Ovary (tissue), 3 donors: ENCODE measurements around the gene MTF1.

ENCODE experiments used
- EP300 ChIP-seq: sonication (generic); formaldehyde crosslinking; IDR thresholded peaks from one replicate; pipeline ENCODE4 v1.6.1; 2017; ENCODE audit warnings: antibody characterized with exemption
- TF ChIP-seq, protein P1 (sequence below), 3 donors: fragments of 450-650 bp in 2 of 3; fragments of 200-600 bp in 1 of 3; IDR thresholded peaks; one replicate each; pipeline versions ENCODE4 v1.5.1 to v1.8.0; 2016 to 2022; ENCODE audit warnings: antibody characterized with exemption in 3 of 3, mild to moderate bottlenecking in 1 of 3
- donor health status: DM: no; HTN: no; CAD: no.

DNA sequence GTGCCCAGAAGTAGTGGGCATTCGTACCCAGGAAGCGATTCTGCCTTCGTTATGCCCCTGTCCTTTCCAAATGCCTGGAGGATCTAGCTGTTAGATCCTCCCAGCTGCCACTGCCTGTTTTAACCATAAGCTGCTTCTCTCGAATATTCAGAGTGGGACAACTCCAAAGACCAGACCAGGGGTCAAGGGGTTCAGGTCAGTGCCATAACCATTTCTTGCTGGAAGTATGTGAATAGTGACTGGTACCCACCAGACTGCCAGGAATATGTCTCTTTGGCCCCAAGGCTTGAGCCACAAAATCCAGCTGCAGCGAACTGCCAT, 914 bp upstream of the MTF1 start:
- no peak for TF ChIP-seq EP300
- TF ChIP-seq, protein P1, sequence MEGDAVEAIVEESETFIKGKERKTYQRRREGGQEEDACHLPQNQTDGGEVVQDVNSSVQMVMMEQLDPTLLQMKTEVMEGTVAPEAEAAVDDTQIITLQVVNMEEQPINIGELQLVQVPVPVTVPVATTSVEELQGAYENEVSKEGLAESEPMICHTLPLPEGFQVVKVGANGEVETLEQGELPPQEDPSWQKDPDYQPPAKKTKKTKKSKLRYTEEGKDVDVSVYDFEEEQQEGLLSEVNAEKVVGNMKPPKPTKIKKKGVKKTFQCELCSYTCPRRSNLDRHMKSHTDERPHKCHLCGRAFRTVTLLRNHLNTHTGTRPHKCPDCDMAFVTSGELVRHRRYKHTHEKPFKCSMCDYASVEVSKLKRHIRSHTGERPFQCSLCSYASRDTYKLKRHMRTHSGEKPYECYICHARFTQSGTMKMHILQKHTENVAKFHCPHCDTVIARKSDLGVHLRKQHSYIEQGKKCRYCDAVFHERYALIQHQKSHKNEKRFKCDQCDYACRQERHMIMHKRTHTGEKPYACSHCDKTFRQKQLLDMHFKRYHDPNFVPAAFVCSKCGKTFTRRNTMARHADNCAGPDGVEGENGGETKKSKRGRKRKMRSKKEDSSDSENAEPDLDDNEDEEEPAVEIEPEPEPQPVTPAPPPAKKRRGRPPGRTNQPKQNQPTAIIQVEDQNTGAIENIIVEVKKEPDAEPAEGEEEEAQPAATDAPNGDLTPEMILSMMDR (IDR thresholded peaks at IDR 0.05): no peak
